HG03039 (cell line): ENCODE results near the gene IMMT.

Source experiments
- ATAC-seq: cut with Tn5 transposase; IDR thresholded peaks from one replicate; pipeline ENCODE4 v1.9.1; 2021; ENCODE audit warnings: mild to moderate bottlenecking, moderate library complexity; ENCODE audit not compliant: unreplicated experiment

The IMMT gene

GRCh38 chr2:86226636-86227520, 31.6 kb upstream of the IMMT start:
- ATAC-seq = no peak

GRCh38 chr2:86226070-86226469, 30.8 kb upstream of the IMMT start:
- no peak for ATAC-seq

GRCh38 chr2:86225581-86225980, 30.3 kb upstream of the IMMT start:
- ATAC-seq = peak; percentile 39

GRCh38 chr2:86224645-86225355, 29.5 kb upstream of the IMMT start:
- no peak for ATAC-seq

- no peak for ATAC-seq
Observed at GRCh38 chr2:86223927-86224560, 28.8 kb upstream of the IMMT start.

- no peak for ATAC-seq
Observed at GRCh38 chr2:86223140-86223926, 28.1 kb upstream of the IMMT start.

- ATAC-seq = peak; percentile 56
Observed at GRCh38 chr2:86221066-86221684, 25.9 kb upstream of the IMMT start.

GRCh38 chr2:86219896-86220295, 24.6 kb upstream of the IMMT start:
- ATAC-seq = no peak

GRCh38 chr2:86218124-86218523, 22.9 kb upstream of the IMMT start:
- ATAC-seq = no peak

GRCh38 chr2:86216575-86217555, 21.6 kb upstream of the IMMT start:
- no peak for ATAC-seq

GRCh38 chr2:86214503-86214832, 19.2 kb upstream of the IMMT start:
- no peak for ATAC-seq

- ATAC-seq = no peak
Observed at GRCh38 chr2:86213699-86214502, 18.6 kb upstream of the IMMT start.

- ATAC-seq = no peak
Observed at GRCh38 chr2:86213056-86213455, 17.8 kb upstream of the IMMT start.

GRCh38 chr2:86211796-86212188, 16.5 kb upstream of the IMMT start:
- ATAC-seq = no peak

GRCh38 chr2:86211033-86211795, 16.0 kb upstream of the IMMT start:
- ATAC-seq = no peak

- no peak for ATAC-seq
Observed at GRCh38 chr2:86204458-86204857, 9.2 kb upstream of the IMMT start.

- no peak for ATAC-seq
Observed at GRCh38 chr2:86203614-86204013, 8.4 kb upstream of the IMMT start.

- no peak for ATAC-seq
Observed at GRCh38 chr2:86202702-86203101, 7.4 kb upstream of the IMMT start.
